OCI-LY3 (cell line): ENCODE measurements around the gene RDH14.

ENCODE experiments used
- H2AFZ ChIP-seq: fragments of 200-600, 300-600 bp; shearing (Covaris generic); 2 replicates; pipeline ENCODE4 v1.6.0; 2014; ENCODE audit warnings: antibody characterized with exemption, low read depth, low read length
- H3K27ac ChIP-seq: fragments of 200-600, 300-600 bp; sonication (generic); 2 replicates; pipeline ENCODE4 v1.5.1; 2014; ENCODE audit warnings: mild to moderate bottlenecking, low read length, moderate library complexity, mixed read lengths
- H3K27me3 ChIP-seq: fragments of 200-600, 300-600 bp; sonication (generic); 2 replicates; pipeline ENCODE4 v1.6.1; 2014; ENCODE audit warnings: low read depth, low read length, mixed read lengths
- H3K36me3 ChIP-seq: fragments of 200-600, 300-600 bp; sonication (generic); replicated peaks from 2 replicates; pipeline ENCODE3; 2014; ENCODE audit warnings: low read depth, low read length, mixed read lengths
- H3K4me1 ChIP-seq: fragments of 300-600, 200-600 bp; sonication (generic); 2 replicates; pipeline ENCODE4 v1.6.1; 2014; ENCODE audit warnings: low read length, mixed read lengths
- H3K4me2 ChIP-seq: fragments of 200-600, 300-600 bp; sonication (generic); 2 replicates; pipeline ENCODE4 v1.6.1; 2014; ENCODE audit warnings: low read length, mixed read lengths
- H3K4me3 ChIP-seq: fragments of 300-600, 200-600 bp; sonication (generic); 2 replicates; pipeline ENCODE4 v1.5.1; 2014; ENCODE audit warnings: antibody characterized with exemption, mild to moderate bottlenecking, low read length, moderate library complexity
- H3K79me2 ChIP-seq: fragments of 300-600, 200-600 bp; shearing (Covaris generic); 2 replicates; pipeline ENCODE4 v1.6.1; 2014; ENCODE audit warnings: mild to moderate bottlenecking, low read length, mixed read lengths
- H3K9ac ChIP-seq: fragments of 300-600, 200-600 bp; shearing (Covaris generic); 2 replicates; pipeline ENCODE4 v1.6.0; 2014; ENCODE audit warnings: mild to moderate bottlenecking, low read length, moderate library complexity
- H3K9me3 ChIP-seq: fragments of 200-600, 300-600 bp; shearing (Covaris generic); 2 replicates; pipeline ENCODE4 v1.6.1; 2014; ENCODE audit warnings: low read length, mixed read lengths; ENCODE audit not compliant: insufficient read depth
- H4K20me1 ChIP-seq: fragments of 200-600, 300-600 bp; sonication (generic); 2 replicates; pipeline ENCODE4 v1.6.1; 2016; ENCODE audit warnings: low read length, mixed read lengths; ENCODE audit not compliant: insufficient read depth
- EZH2phosphoT487 ChIP-seq: fragments of 200-600 bp; shearing (Covaris generic); IDR thresholded peaks from 2 replicates; pipeline ENCODE4 v1.6.1; 2018; ENCODE audit warnings: antibody characterized with exemption, mixed run types, low read depth
- TF ChIP-seq, protein P1 (sequence below): fragments of 200-600, 300-600 bp; sonication (generic); IDR thresholded peaks from 2 replicates; pipeline ENCODE4 v1.5.1; 2014; ENCODE audit warnings: antibody characterized with exemption, low read length, low read depth

The RDH14 gene

DNA sequence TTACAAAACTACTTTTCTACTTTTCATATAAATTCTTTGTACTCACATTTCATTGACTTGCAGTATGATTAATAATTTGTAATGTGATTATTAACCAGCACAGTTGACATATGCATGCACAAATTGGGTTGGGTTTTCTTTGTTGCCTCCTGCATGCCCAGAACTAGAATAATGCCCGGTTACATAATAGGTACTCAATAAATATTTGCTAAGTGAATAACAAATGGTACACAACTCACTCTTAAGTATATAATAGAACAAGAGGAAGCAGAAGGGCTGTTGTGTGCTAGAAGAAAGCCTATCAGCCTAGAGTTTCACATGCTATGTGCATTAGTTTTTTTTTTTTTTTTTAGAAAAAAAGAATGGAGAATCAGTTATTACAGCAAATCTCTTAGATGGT is 9.3 kb downstream of the RDH14 start:
- Histone ChIP-seq H3K27ac (no peak overlapping the region), H2AFZ (no peak overlapping the region), H3K9me3 (no peaks in the 10 kb centered on the region), H3K79me2 (no peaks in the 10 kb centered on the region), H3K4me2 (no peak overlapping the region), H3K9ac (no peak overlapping the region), H3K4me1 (no peaks in the 10 kb centered on the region), H3K4me3 (no peak overlapping the region), H4K20me1 (no peaks in the 10 kb centered on the region), H3K36me3 (peaks cover 13% of the 10 kb centered on the region), H3K27me3 (no peaks in the 10 kb centered on the region)
- TF ChIP-seq, protein P1, sequence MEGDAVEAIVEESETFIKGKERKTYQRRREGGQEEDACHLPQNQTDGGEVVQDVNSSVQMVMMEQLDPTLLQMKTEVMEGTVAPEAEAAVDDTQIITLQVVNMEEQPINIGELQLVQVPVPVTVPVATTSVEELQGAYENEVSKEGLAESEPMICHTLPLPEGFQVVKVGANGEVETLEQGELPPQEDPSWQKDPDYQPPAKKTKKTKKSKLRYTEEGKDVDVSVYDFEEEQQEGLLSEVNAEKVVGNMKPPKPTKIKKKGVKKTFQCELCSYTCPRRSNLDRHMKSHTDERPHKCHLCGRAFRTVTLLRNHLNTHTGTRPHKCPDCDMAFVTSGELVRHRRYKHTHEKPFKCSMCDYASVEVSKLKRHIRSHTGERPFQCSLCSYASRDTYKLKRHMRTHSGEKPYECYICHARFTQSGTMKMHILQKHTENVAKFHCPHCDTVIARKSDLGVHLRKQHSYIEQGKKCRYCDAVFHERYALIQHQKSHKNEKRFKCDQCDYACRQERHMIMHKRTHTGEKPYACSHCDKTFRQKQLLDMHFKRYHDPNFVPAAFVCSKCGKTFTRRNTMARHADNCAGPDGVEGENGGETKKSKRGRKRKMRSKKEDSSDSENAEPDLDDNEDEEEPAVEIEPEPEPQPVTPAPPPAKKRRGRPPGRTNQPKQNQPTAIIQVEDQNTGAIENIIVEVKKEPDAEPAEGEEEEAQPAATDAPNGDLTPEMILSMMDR, result no peak
- TF ChIP-seq EZH2phosphoT487, result no peak

DNA sequence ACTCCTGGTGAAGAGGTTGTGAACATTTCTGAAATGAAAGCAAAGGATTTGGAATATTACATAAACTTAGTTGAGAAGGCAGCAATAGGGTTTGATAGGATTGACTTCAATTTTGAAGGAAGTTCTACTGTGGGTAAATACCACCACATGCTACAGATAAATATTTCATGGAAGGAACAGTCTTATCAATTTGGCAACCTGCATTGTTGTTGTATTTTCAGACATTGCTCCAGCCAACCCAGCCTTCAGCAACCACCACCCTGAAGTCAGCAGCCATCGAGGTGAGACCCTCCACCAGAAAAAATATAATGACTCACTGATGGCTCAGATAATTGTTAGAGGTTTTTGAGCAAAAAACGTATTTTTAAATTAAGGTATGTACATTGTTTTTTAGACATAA is 10.0 kb downstream of the RDH14 start:
- Histone ChIP-seq H3K9me3 (no peaks in the 10 kb centered on the region), H3K27me3 (no peaks in the 10 kb centered on the region), H3K36me3 (peaks cover 10% of the 10 kb centered on the region), H3K4me2 (no peak overlapping the region), H2AFZ (no peak overlapping the region), H3K79me2 (no peaks in the 10 kb centered on the region), H3K4me1 (no peaks in the 10 kb centered on the region), H3K27ac (no peak overlapping the region), H3K9ac (no peak overlapping the region), H3K4me3 (no peak overlapping the region), H4K20me1 (no peaks in the 10 kb centered on the region)
- TF ChIP-seq EZH2phosphoT487, result no peak
- TF ChIP-seq, protein P1, result no peak

DNA sequence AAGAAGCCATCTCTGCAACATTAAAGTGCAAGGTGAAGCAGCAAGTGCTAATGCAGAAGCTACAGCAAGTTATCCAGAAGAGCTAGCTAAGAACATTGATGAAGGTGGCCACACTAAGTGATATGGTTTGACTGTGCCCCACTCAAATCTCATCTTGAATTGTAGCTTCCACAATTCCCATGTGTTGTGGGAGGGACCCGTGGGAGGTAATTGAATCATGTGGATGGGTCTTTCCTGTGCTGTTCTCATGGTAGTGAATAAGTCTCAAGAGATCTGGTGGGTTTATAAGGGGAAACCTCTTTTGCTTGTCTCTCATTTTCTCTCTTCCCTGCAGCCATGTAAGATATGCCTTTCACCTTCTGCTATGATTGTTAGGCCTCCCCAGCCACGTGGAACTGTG is 11.4 kb downstream of the RDH14 start:
- H3K27ac ChIP-seq, result no peak overlapping the region
- TF ChIP-seq, protein P1, result no peak
- TF ChIP-seq EZH2phosphoT487, result no peak
- no peaks in the 10 kb centered on the region for H3K79me2 ChIP-seq
- H3K4me2 ChIP-seq, result no peak overlapping the region
- H3K9me3 ChIP-seq, result no peaks in the 10 kb centered on the region
- no peaks in the 10 kb centered on the region for H3K36me3 ChIP-seq
- H3K4me1 ChIP-seq, result no peaks in the 10 kb centered on the region
- no peaks in the 10 kb centered on the region for H3K27me3 ChIP-seq
- no peak overlapping the region for H3K4me3 ChIP-seq
- no peaks in the 10 kb centered on the region for H4K20me1 ChIP-seq
- no peak overlapping the region for H3K9ac ChIP-seq
- H2AFZ ChIP-seq, result no peak overlapping the region

DNA sequence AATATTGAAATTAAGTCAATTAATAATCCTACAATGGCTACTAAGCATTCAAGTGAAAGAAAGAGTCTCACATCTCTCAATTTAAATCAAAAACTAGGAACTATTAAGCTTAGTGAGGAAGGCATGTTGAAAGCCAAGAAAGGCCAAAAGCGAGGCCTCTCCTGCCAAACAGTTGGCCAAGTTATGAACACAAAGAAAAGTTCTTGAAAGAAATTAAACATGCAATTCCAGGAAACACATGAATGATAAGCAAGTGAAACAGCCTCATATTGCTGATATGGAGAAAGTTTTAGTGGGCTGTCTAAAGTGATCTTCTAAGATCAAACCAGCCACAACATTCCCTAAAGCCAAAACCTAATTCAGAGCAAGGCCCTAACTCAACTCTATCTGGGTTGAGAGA is 11.8 kb downstream of the RDH14 start:
- no peak overlapping the region for H3K9ac ChIP-seq
- no peak overlapping the region for H3K27ac ChIP-seq
- no peaks in the 10 kb centered on the region for H3K9me3 ChIP-seq
- no peak overlapping the region for H3K4me2 ChIP-seq
- H4K20me1 ChIP-seq, result no peaks in the 10 kb centered on the region
- no peaks in the 10 kb centered on the region for H3K36me3 ChIP-seq
- no peaks in the 10 kb centered on the region for H3K27me3 ChIP-seq
- TF ChIP-seq, protein P1, result no peak
- no peak for TF ChIP-seq EZH2phosphoT487
- H2AFZ ChIP-seq, result no peak overlapping the region
- H3K4me1 ChIP-seq, result no peaks in the 10 kb centered on the region
- H3K4me3 ChIP-seq, result no peak overlapping the region
- H3K79me2 ChIP-seq, result no peaks in the 10 kb centered on the region
